ENCODE data around the gene EIF4A2.
"Not testable (repeated sequence)": the region's sequence is repeated elsewhere in the genome, so short reads cannot be mapped to it uniquely, and the experiment has no call there.

Gene EIF4A2

DNA sequence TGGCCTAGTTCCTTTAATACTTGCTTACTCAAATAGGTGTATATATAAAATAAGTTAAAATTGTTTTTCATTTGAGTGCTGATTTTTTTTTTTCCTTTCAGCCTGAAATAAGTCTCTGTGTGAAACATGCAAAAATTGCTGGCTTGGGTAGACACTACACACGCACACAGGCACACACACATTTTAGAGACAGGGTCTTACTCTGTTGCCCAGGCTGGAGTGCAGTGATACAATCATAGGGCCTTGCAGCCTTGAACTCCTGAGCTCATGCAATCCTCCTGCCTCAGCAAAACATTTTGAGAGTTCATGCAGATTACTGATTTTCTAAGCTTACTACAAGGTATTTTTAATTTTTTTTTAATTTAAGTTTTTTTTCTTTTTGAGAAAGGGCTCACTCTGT is 35.6 kb downstream of the EIF4A2 start:
- H3K4me3 ChIP-seq (ENCODE audit: control insufficient read depth, low read depth, low read length) = no peak overlapping the region
- TF ChIP-seq, protein P1, sequence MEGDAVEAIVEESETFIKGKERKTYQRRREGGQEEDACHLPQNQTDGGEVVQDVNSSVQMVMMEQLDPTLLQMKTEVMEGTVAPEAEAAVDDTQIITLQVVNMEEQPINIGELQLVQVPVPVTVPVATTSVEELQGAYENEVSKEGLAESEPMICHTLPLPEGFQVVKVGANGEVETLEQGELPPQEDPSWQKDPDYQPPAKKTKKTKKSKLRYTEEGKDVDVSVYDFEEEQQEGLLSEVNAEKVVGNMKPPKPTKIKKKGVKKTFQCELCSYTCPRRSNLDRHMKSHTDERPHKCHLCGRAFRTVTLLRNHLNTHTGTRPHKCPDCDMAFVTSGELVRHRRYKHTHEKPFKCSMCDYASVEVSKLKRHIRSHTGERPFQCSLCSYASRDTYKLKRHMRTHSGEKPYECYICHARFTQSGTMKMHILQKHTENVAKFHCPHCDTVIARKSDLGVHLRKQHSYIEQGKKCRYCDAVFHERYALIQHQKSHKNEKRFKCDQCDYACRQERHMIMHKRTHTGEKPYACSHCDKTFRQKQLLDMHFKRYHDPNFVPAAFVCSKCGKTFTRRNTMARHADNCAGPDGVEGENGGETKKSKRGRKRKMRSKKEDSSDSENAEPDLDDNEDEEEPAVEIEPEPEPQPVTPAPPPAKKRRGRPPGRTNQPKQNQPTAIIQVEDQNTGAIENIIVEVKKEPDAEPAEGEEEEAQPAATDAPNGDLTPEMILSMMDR (conservative IDR thresholded peaks at IDR 0.05; ENCODE audit: control insufficient read depth, insufficient read depth, low read depth, low read length) = no peak
- no peak for DNase-seq (ENCODE audit: low read depth)

DNA sequence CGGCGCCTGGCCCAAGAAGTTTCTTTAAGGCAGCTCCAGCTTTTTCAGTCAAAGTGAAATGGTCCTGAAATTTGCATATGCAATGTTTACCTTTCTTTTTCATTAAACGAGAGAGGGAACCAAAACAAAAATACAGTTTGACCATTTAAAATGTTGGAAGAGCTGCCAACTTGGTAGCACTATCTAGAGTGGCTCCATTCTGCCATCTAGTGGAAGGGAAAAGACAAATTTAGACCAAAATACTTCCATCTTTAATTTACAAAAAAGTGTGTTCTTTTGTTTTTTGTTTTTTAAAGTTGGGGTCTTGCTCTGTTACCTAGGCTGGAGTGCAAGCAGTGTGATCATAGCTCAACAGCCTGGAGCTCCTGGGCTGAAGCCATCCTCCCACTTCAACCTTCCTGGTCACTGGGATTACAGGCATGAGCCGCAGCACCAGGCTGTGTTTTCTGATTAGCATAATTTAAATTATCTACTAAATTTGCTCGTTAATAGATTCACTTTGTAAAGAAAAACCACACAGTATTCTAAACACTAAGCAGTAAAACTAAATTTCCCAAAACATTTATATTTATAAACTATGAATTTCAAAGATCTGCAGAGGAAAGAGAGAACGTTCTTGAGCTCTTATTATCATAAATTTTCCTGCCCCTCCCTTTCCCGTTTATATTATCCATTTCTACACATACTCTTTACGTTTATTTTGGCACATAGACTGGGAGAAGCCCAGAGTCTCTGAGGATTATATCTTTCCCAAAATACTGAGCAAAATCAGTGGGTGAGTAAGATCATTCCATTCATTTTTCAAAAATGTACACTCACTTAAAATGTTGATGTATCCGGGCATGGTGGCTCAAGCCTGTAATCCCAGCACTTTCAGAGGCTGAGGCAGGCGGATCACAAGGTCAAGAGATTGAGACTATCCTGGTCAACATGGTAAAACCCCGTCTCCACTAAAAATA is 38.3 kb downstream of the EIF4A2 start:
- H3K4me3 ChIP-seq (ENCODE audit: control insufficient read depth, low read depth, low read length) = no peak overlapping the region
- TF ChIP-seq, protein P1 (conservative IDR thresholded peaks at IDR 0.05; ENCODE audit: control insufficient read depth, insufficient read depth, low read depth, low read length) = peak; percentile 82
- DNase-seq (ENCODE audit: low read depth) = peak; percentile 75

DNA sequence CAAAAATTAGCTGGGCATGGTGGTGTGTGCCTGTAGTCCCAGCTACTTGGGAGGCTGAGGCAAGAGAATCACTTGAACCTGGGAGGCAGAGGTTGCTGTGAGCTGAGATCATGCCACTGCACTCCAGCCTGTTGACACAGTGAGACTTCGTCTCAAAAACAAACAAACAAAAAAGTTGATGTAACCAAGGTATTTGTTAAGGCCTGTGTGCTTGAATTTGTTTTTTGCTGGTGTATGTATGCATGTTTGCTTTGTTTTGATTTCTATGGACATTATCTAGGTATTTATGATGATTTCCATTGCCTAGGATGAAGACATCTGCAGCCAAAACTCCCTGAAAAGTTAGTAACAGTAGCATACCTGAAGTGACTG is 39.0 kb downstream of the EIF4A2 start:
- H3K4me3 ChIP-seq (ENCODE audit: control insufficient read depth, low read depth, low read length); DNase-seq (ENCODE audit: low read depth): not testable (repeated sequence)

DNA sequence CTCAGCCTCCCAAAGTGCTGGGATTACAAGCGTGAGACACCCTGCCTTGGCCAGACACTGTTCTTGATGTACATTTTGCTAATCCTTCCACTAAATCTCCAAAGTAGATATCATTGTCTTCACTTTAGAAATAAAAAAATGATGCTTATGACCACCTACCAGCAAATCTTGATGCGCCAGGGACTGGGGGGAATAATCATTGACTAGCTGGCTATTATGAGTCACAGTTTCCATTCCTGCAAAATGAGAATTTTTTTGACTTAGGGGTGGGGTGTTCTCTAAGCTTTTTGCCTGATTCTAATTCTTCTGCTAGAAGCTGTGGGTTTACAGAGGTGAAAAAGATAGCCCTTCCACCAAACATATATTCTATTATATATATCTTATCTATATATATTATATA is 40.0 kb downstream of the EIF4A2 start:
- TF ChIP-seq, protein P1 (conservative IDR thresholded peaks at IDR 0.05; ENCODE audit: control insufficient read depth, insufficient read depth, low read depth, low read length) = no peak
- no peak overlapping the region for H3K4me3 ChIP-seq (ENCODE audit: control insufficient read depth, low read depth, low read length)
- peak; percentile 58 for DNase-seq (ENCODE audit: low read depth)

DNA sequence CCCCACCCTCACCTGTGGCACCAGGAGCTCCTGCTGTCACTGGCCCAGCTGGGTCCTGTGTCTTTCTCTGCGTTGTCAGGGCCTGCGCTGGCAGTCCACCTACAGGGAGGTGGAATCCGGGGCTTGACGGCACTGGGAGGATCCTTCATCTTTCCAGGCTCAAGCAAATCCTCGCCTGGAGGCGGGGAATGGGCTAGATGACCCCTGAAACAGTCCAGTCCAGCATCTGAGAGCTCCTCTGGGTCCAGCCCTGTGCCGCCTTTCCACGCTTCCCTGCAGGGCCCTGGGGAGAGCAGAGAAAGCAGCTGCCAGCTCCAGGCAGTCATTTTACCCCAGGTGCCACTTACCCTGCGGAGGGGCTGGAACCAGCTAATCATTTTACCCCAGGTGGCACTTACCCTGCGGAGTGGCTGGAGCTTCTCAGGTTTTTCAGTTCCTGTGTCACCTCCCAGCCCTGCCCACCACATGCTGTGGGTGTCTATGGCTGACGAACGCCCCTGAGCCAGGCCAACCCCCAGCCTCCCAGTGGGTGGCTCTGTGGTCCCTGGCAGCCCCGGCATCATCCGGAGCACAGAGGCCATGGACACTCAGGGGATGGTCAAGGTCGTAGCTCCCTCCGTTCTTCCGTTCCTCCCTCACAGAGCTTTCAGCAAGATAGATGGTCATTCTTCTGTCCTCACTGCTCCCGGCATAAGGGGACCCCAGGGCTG is 41.2 kb downstream of the EIF4A2 start:
- H3K4me3 ChIP-seq (ENCODE audit: control insufficient read depth, low read depth, low read length) = no peak overlapping the region
- no peak for DNase-seq (ENCODE audit: low read depth)
- TF ChIP-seq, protein P1 (conservative IDR thresholded peaks at IDR 0.05; ENCODE audit: control insufficient read depth, insufficient read depth, low read depth, low read length) = no peak

DNA sequence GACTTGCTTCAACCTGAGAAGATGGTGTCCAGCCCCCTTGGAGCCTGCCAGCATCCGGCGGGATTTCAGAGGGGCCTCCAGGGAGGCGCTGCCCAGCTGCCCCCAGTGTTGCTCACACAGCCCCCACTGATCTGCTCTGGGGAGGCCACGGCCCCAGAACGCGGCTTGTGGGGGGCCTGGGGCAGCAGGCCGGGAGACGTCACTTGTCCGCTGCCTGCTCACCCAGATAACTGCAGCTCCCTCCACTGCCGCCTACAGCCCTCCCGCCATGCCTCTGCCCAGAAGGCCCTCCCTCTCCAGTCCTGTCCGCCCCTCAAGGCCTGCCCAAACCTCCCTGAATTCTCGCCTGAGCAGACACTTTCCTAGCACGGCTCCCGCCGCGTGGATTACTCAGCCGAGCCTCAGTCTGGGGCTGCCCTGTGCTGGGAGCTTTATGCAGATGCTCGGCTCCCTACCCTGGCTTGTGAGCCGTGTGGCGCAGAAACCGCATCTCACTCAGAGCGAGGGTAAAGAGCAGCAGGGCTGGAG is 42.0 kb downstream of the EIF4A2 start:
- peak overlapping the region; percentile 4 for H3K4me3 ChIP-seq (ENCODE audit: control insufficient read depth, low read depth, low read length)
- DNase-seq (ENCODE audit: low read depth) = peak; percentile 69
- TF ChIP-seq, protein P1 (conservative IDR thresholded peaks at IDR 0.05; ENCODE audit: control insufficient read depth, insufficient read depth, low read depth, low read length) = no peak

All from fibroblast of mammary gland (primary cell).